Hematopoietic multipotent progenitor cell (in vitro differentiated cells): ENCODE measurements around the gene MARCHF2. TPM values are rescaled to one million over a fixed set of nuclear protein-coding genes. Genes with fewer than 3 reads are reported as not detected.

Experiments
- DNase-seq, 3 donors: peaks; one replicate each; pipeline ENCODE4 v3.0.0-alpha.2; 2011 to 2015; ENCODE audit warnings: low read depth in 2 of 3, low spot score in 2 of 3
- small RNA-seq: library from RNA; depleted of rRNA; stranded (forward); fragments of <200 nt; gene quantifications from one replicate; pipeline ENCODE3, GENCODE V24; 2012
- total RNA-seq: library from RNA; depleted of rRNA; stranded (reverse); fragments of >200 nt; gene quantifications from one replicate; pipeline ENCODE4 v1.2.3, GENCODE V29; 2012

The MARCHF2 gene
- total RNA-seq, 1 donor = 103 TPM

- peak in 1 of 3 donors; percentile 39 for DNase-seq
Observed at GRCh38 chr19:8473648-8474476, 60.8 kb downstream of the MARCHF2 start.

GRCh38 chr19:8475005-8475404 is 61.9 kb downstream of the MARCHF2 start:
- DNase-seq = no peak

- DNase-seq = no peak
Observed at GRCh38 chr19:8476524-8476923, 63.4 kb downstream of the MARCHF2 start.

GRCh38 chr19:8477889-8478288 is 64.8 kb downstream of the MARCHF2 start:
- DNase-seq = no peak

- DNase-seq = no peak
Observed at GRCh38 chr19:8478598-8478997, 65.5 kb downstream of the MARCHF2 start.

- DNase-seq = no peak
Observed at GRCh38 chr19:8481201-8481600, 68.1 kb downstream of the MARCHF2 start.

- no peak for DNase-seq
Observed at GRCh38 chr19:8481616-8482015, 68.5 kb downstream of the MARCHF2 start.

- no peak for DNase-seq
Observed at GRCh38 chr19:8482696-8483095, 69.6 kb downstream of the MARCHF2 start.

- no peak for DNase-seq
Observed at GRCh38 chr19:8483165-8483564, 70.1 kb downstream of the MARCHF2 start.

GRCh38 chr19:8484331-8484894 is 71.3 kb downstream of the MARCHF2 start:
- no peak for DNase-seq

- no peak for DNase-seq
Observed at GRCh38 chr19:8485561-8486371, 72.7 kb downstream of the MARCHF2 start.

- no peak for DNase-seq
Observed at GRCh38 chr19:8486661-8487136, 73.6 kb downstream of the MARCHF2 start.

- DNase-seq = peak; percentile 19 to 97 (median 90)
Observed at GRCh38 chr19:8487137-8487851, 74.2 kb downstream of the MARCHF2 start.

- DNase-seq = no peak
Observed at GRCh38 chr19:8488365-8488764, 75.3 kb downstream of the MARCHF2 start.

Small RNAs within 50 kb of the gene (small RNA-seq; reads per million reads assigned to genes)
- 0.34 reads per million for gene MIR4999

Other genes starting within 250 kb of the MARCHF2 start
- 25.9 TPM for gene CERS4, start 203.9 kb upstream of the MARCHF2 start, total RNA-seq
- gene CD320, start 104.9 kb upstream of the MARCHF2 start, total RNA-seq = 13.7 TPM
- 50.9 TPM for gene NDUFA7, start 91.9 kb upstream of the MARCHF2 start, total RNA-seq
- 951 TPM for gene RPS28, start 91.8 kb upstream of the MARCHF2 start, total RNA-seq
- gene KANK3, start 70.0 kb upstream of the MARCHF2 start, total RNA-seq = 0.27 TPM
- 0.27 TPM for gene ANGPTL4, start 49.1 kb upstream of the MARCHF2 start, total RNA-seq
- gene RAB11B, start 22.9 kb upstream of the MARCHF2 start, total RNA-seq = 99.4 TPM
- 174 TPM for gene HNRNPM, start 31.7 kb downstream of the MARCHF2 start, total RNA-seq
- 11.0 TPM for gene PRAM1, start 89.3 kb downstream of the MARCHF2 start, total RNA-seq
- 13.7 TPM for gene ZNF414, start 100.9 kb downstream of the MARCHF2 start, total RNA-seq
- 80.5 TPM for gene MYO1F, start 164.1 kb downstream of the MARCHF2 start, total RNA-seq
- 34.5 TPM for gene ADAMTS10, start 197.4 kb downstream of the MARCHF2 start, total RNA-seq
- gene NFILZ, start 217.3 kb downstream of the MARCHF2 start, total RNA-seq = not detected